Lung (tissue), 12 donors: ENCODE data around the gene PAPSS2. TPM values are rescaled to one million over a fixed set of nuclear protein-coding genes. Genes with fewer than 3 reads are reported as not detected.
A peak's percentile ranks its signal among the peaks of the same experiment; 100 is the strongest.

Experiments used
- ATAC-seq: fragments of 200-7000 bp; cut with Tn5 transposase; one replicate; pipeline ENCODE4 v1.9.1; 2020; ENCODE audit warnings: moderate number of reproducible peaks; ENCODE audit not compliant: insufficient read depth, low FRiP score
- DNase-seq, 3 donors: peaks; one replicate each; pipeline ENCODE4 v3.0.0-alpha.2; 2013 to 2017
- H3K27ac ChIP-seq, 2 donors: one replicate each; pipeline ENCODE4 v1.5.1; 2013; ENCODE audit warnings: mild to moderate bottlenecking in 2 of 2, moderate library complexity in 2 of 2, control low read depth in 1 of 2, inconsistent platforms in 1 of 2, low read depth in 1 of 2, low read length in 1 of 2
- H3K27me3 ChIP-seq, 3 donors: one replicate each; pipeline ENCODE4 v1.5.1; 2013; ENCODE audit warnings: low read length in 2 of 3; ENCODE audit not compliant: control insufficient read depth in 3 of 3, insufficient read depth in 3 of 3
- H3K36me3 ChIP-seq, 4 donors: one replicate each; pipeline ENCODE4 v1.5.1; 2013; ENCODE audit warnings: low read length in 4 of 4, mild to moderate bottlenecking in 1 of 4, moderate library complexity in 1 of 4; ENCODE audit not compliant: control insufficient read depth in 4 of 4, insufficient read depth in 4 of 4
- H3K4me1 ChIP-seq, 5 donors: one replicate each; pipeline ENCODE4 v1.5.1; 2013; ENCODE audit warnings: low read length in 5 of 5, mild to moderate bottlenecking in 2 of 5, moderate library complexity in 1 of 5; ENCODE audit not compliant: control insufficient read depth in 5 of 5, insufficient read depth in 5 of 5
- H3K4me3 ChIP-seq: one replicate; pipeline ENCODE4 v1.5.1; 2013; ENCODE audit warnings: mild to moderate bottlenecking, control low read depth, moderate library complexity
- H3K9ac ChIP-seq, 2 donors: one replicate each; pipeline ENCODE4 v1.5.1; 2013; ENCODE audit warnings: low read length in 2 of 2, control low read depth in 1 of 2; ENCODE audit not compliant: insufficient read depth in 1 of 2
- H3K9me3 ChIP-seq, 4 donors: one replicate each; pipeline ENCODE4 v1.5.1; 2013; ENCODE audit warnings: low read length in 3 of 4, mild to moderate bottlenecking in 1 of 4, moderate library complexity in 1 of 4; ENCODE audit not compliant: control insufficient read depth in 4 of 4, insufficient read depth in 3 of 4
- WGBS, 2 donors: extraction: QIAGEN DNeasy Blood & Tissue Kit; methylation state at CpG; one replicate each; pipeline ENCODE4 v1.1.7; 2013; 5-methylcytosine and 5-hydroxymethylcytosine counted together
- polyA plus RNA-seq, 2 donors: library from polyadenylated mRNA; stranded (reverse); fragments of 200-250 nt; gene quantifications; one replicate each; pipeline ENCODE4 v1.2.1, GENCODE V29; 2013
- total RNA-seq, 2 donors: library from RNA; depleted of rRNA in 1 of 2; stranded (reverse); fragments of >200 nt in 1 of 2; gene quantifications; one replicate each; pipeline ENCODE4 v1.2.1, GENCODE V29; 2014 to 2021
- TF ChIP-seq, protein P1 (sequence below): IDR thresholded peaks from 2 replicates; pipeline ENCODE4 v1.5.1; 2012; ENCODE audit warnings: mild to moderate bottlenecking; ENCODE audit errors: control extremely low read depth, extremely low read depth
- donor health status: control.
- donor health status: control.
- donor health status: Bipolar disorder and iron deficiency.
- donor health status: healthy.
- donor health status: DM: yes; HTN: yes; CAD: no.

PAPSS2 gene
- total and polyA plus RNA-seq, 4 donors: 29.0 to 107 (median 81.1) TPM

GRCh38 chr10:87623191-87623590, 36.5 kb upstream of the PAPSS2 start:
- 81 to 88% methylated on average over 1 of the region's 1 CpG for WGBS, 2 donors

GRCh38 chr10:87625661-87626060, 34.0 kb upstream of the PAPSS2 start:
- WGBS, 2 donors: 77 to 85% methylated on average over 1 of the region's 1 CpG

More at GRCh38 chr10:87623191-87623590, 36.5 kb upstream of the PAPSS2 start:
- H3K9ac ChIP-seq: no peak overlapping the region
- DNase-seq (peak in 2 of 3 donors; percentile 15 to 35), ATAC-seq (no peak)
- H3K4me3 ChIP-seq: no peak overlapping the region
- H3K36me3 ChIP-seq: no peaks in the 10 kb centered on the region
- peaks cover 0 to 1% (median 0%) of the 10 kb centered on the region in 5 donors for H3K4me1 ChIP-seq
- TF ChIP-seq, protein P1, sequence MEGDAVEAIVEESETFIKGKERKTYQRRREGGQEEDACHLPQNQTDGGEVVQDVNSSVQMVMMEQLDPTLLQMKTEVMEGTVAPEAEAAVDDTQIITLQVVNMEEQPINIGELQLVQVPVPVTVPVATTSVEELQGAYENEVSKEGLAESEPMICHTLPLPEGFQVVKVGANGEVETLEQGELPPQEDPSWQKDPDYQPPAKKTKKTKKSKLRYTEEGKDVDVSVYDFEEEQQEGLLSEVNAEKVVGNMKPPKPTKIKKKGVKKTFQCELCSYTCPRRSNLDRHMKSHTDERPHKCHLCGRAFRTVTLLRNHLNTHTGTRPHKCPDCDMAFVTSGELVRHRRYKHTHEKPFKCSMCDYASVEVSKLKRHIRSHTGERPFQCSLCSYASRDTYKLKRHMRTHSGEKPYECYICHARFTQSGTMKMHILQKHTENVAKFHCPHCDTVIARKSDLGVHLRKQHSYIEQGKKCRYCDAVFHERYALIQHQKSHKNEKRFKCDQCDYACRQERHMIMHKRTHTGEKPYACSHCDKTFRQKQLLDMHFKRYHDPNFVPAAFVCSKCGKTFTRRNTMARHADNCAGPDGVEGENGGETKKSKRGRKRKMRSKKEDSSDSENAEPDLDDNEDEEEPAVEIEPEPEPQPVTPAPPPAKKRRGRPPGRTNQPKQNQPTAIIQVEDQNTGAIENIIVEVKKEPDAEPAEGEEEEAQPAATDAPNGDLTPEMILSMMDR: no peak
- no peak overlapping the region for H3K27ac ChIP-seq
- H3K27me3 ChIP-seq: no peaks in the 10 kb centered on the region
- H3K9me3 ChIP-seq: no peaks in the 10 kb centered on the region

DNA sequence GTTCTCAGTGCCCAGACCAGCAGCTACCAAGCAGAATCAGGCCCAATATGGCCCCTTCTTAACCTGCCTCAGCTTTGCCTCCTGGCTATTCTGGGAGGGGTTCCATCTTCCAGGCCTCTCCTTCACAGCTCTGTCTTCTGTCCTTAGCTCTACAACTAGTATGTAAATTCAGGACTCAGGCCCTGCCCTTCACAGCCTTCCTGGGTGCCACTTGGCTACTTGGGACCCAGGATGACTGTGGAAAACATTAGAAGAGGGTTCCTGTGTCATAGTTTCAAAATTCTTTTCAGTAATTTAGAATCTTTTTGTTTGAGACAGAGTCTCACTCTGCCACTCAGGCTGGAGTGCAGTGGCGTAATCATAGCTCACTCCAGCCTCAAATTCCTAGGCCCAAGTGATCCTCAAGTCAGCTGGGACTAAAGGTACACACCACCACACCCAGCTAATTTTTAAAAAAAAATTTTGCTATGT, 33.2 kb upstream of the PAPSS2 start:
- Histone ChIP-seq H3K4me1 (no peaks in the 10 kb centered on the region), H3K9me3 (no peaks in the 10 kb centered on the region), H3K4me3 (no peak overlapping the region), H3K27me3 (no peaks in the 10 kb centered on the region), H3K9ac (no peak overlapping the region), H3K27ac (peak overlapping the region in 1 of 2 donors; percentile 87), H3K36me3 (no peaks in the 10 kb centered on the region)
- DNase-seq: peak in 1 of 3 donors; percentile 34
- 75 to 96% methylated on average over 1 of the region's 1 CpG for WGBS, 2 donors
- TF ChIP-seq, protein P1: no peak
- peak; percentile 53 for ATAC-seq

More at GRCh38 chr10:87625661-87626060, 34.0 kb upstream of the PAPSS2 start:
- no peaks in the 10 kb centered on the region for H3K36me3 ChIP-seq
- no peak overlapping the region for H3K27ac ChIP-seq
- no peaks in the 10 kb centered on the region for H3K4me1 ChIP-seq
- H3K9ac ChIP-seq: no peak overlapping the region
- no peak overlapping the region for H3K4me3 ChIP-seq
- ATAC-seq (no peak), DNase-seq (no peak)
- TF ChIP-seq, protein P1: no peak
- no peaks in the 10 kb centered on the region for H3K9me3 ChIP-seq
- H3K27me3 ChIP-seq: no peaks in the 10 kb centered on the region

DNA sequence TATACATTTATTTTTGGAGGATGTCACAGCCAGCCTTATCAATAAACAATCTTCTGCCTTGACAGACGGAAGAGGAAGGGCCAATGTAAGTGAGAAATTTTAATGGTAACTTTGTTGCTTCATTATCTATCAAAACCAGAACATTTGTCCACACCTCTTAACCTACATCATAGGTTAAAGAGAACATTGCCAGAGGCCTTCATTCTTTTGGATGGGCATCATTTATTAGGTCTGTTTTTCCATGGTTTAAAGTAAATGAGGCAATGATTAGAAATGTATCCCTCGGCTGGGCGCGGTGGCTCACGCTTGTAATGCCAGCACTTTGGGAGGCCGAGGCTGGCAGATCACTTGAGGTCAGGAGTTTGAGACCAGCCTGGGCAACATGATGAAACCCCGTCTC, 29.5 kb upstream of the PAPSS2 start:
- Histone ChIP-seq H3K36me3 (no peaks in the 10 kb centered on the region), H3K4me3 (no peak overlapping the region), H3K9ac (no peak overlapping the region), H3K9me3 (no peaks in the 10 kb centered on the region), H3K27me3 (no peaks in the 10 kb centered on the region), H3K27ac (no peak overlapping the region), H3K4me1 (no peaks in the 10 kb centered on the region)
- WGBS, 2 donors: 92 to 94% methylated on average over 7 of the region's 7 CpGs
- TF ChIP-seq, protein P1: no peak
- no peak for ATAC-seq
- no peak for DNase-seq
